ENCODE data around the gene ADAM8. TPM values are rescaled to one million over a fixed set of nuclear protein-coding genes. Genes with fewer than 3 reads are reported as not detected.
A peak's percentile ranks its signal among the peaks of the same experiment; 100 is the strongest.

The ADAM8 gene
- total and polyA plus RNA-seq, 2 of the 8 experiments (the other 6 are each of a cell fraction or from before 2014, with no cell fraction given): 4.6 TPM

- TF ChIP-seq CHD7 (IDR thresholded peaks at IDR 0.05; ENCODE audit: insufficient replicate concordance, low read length) (no peak), ATF3 (IDR thresholded peaks at IDR 0.05; ENCODE audit: insufficient read depth, low read depth, low read length) (no peak), EZH2 (IDR thresholded peaks at IDR 0.05; ENCODE audit: low read depth, low read length, severe bottlenecking) (peak; percentile 73), TEAD4 (IDR thresholded peaks at IDR 0.05; ENCODE audit: low read depth, low read length) (no peak), CHD1 (IDR thresholded peaks at IDR 0.05; ENCODE audit: low read depth, low read length) (no peak), SUZ12 (IDR thresholded peaks at IDR 0.05; ENCODE audit: low read length) (peak; percentile 88), TAF7 (optimal IDR thresholded peaks at IDR 0.05; ENCODE audit: borderline replicate concordance, low read depth, low read length) (no peak)
These were observed 49.0 kb upstream of the ADAM8 start (continued) for GRCh38 chr10:133325440-133326222.
